ENCODE measurements around the gene MMUT.
"Not testable (repeated sequence)": the region's sequence is repeated elsewhere in the genome, so short reads cannot be mapped to it uniquely, and the experiment has no call there.

MMUT gene

DNA sequence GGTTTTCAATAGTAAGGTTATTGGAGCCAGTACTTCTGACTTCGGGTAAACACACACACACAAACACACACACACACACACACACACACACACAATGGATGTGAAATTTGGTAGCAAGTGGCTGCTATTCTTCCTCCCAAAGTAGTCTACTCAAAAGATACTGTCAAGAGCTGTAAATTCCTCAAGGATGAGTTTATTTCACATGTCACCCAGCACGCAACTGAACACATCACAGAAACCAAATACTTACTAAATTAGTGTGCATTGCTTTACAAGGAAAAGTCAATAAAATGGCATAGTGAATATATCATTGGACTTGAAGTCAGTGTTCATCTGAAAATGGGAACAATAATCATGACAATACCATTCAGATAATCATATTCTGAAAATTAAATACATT is 32.9 kb downstream of the MMUT start:
- no peak overlapping the region for H3K4me3 ChIP-seq (ENCODE audit: low read length in 2 of 2)
- no peaks in the 10 kb centered on the region for H3K4me1 ChIP-seq (ENCODE audit: control insufficient read depth, insufficient read depth, low read length)
- peaks cover 2 to 35% of the 10 kb centered on the region in 2 donors for H3K36me3 ChIP-seq (ENCODE audit: control insufficient read depth in 2 of 2, insufficient read depth in 2 of 2, low read length in 2 of 2)
- H3K9me3 ChIP-seq (ENCODE audit: control insufficient read depth in 2 of 2, low read length in 2 of 2), result no peaks in the 10 kb centered on the region
- no peak overlapping the region for H3K9ac ChIP-seq (ENCODE audit: low read length in 2 of 2)
- H3K27me3 ChIP-seq (ENCODE audit: control insufficient read depth in 1 of 2, insufficient read depth in 2 of 2, low read length in 2 of 2), result no peaks in the 10 kb centered on the region
- H3K27ac ChIP-seq (ENCODE audit: low read length), result no peak overlapping the region

DNA sequence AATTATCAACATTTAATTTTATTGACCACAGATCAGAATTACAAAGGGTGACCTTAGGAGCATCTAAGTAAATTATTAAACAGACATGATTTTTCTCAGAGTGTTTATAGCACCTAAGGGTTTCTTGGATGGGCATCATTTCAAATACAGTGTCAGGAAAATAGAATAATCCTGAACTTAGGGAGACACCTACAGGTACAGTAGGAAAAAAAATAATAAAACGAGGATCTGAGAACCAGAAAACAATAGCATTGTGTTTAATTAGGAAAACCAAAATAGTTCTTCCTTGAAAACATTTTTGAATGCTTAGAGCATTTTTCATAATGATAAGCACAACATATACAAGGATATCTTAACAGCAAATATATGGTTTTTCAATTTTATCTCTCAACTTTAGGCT is 39.2 kb downstream of the MMUT start:
- H3K36me3 ChIP-seq (ENCODE audit: control insufficient read depth in 2 of 2, insufficient read depth in 2 of 2, low read length in 2 of 2), result peaks cover 0 to 5% of the 10 kb centered on the region in 2 donors
- H3K4me1 ChIP-seq (ENCODE audit: control insufficient read depth, insufficient read depth, low read length), result no peaks in the 10 kb centered on the region
- H3K4me3 ChIP-seq (ENCODE audit: low read length in 2 of 2), result no peak overlapping the region
- H3K27me3 ChIP-seq (ENCODE audit: control insufficient read depth in 1 of 2, insufficient read depth in 2 of 2, low read length in 2 of 2), result no peaks in the 10 kb centered on the region
- H3K9me3 ChIP-seq (ENCODE audit: control insufficient read depth in 2 of 2, low read length in 2 of 2), result no peaks in the 10 kb centered on the region
- no peak overlapping the region for H3K9ac ChIP-seq (ENCODE audit: low read length in 2 of 2)
- H3K27ac ChIP-seq (ENCODE audit: low read length), result no peak overlapping the region

DNA sequence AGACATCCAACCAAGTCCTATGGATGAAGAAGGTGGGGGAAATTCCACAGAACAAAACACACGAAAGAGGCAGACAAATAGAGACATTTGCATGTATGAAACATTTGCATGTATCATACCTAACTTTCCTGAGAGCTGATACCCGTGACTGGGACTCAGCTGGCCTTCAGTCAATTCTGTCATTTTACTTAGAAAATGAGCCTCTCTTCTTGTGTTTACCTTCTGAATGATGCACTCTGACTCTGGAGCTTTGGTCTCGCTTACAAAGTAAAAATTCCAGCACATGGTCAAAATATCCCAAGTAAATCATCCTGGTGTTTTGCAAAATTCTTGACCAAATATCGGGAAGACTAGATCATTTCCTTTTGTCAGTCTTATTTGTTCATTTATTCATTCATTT is 46.9 kb downstream of the MMUT start:
- Histone ChIP-seq H3K4me3 (ENCODE audit: low read length in 2 of 2) (no peak overlapping the region), H3K4me1 (ENCODE audit: control insufficient read depth, insufficient read depth, low read length) (no peaks in the 10 kb centered on the region), H3K36me3 (ENCODE audit: control insufficient read depth in 2 of 2, insufficient read depth in 2 of 2, low read length in 2 of 2) (no peaks in the 10 kb centered on the region), H3K27me3 (ENCODE audit: control insufficient read depth in 1 of 2, insufficient read depth in 2 of 2, low read length in 2 of 2) (no peaks in the 10 kb centered on the region), H3K9me3 (ENCODE audit: control insufficient read depth in 2 of 2, low read length in 2 of 2) (no peaks in the 10 kb centered on the region), H3K9ac (ENCODE audit: low read length in 2 of 2) (no peak overlapping the region), H3K27ac (ENCODE audit: low read length) (no peak overlapping the region)

DNA sequence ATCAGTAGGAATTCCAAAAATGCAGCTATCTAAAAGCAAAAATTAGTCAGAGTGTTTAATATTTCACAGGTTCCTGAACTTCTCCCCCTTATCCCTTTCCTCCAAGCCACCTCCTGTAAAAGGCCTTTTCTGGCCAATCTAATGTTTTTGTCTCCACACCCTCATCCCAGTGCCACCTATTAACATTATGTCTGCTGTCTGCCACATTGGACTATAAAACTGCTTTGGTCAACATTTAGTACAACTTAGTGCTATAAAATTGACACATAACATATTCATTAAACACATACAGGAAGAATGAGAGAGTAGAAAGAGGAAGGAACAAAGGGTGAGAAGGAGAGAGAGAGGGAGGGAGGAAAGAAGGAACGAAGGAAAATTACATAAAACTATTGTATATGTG is 47.7 kb downstream of the MMUT start:
- Histone ChIP-seq H3K27me3 (ENCODE audit: control insufficient read depth in 1 of 2, insufficient read depth in 2 of 2, low read length in 2 of 2) (no peaks in the 10 kb centered on the region), H3K36me3 (ENCODE audit: control insufficient read depth in 2 of 2, insufficient read depth in 2 of 2, low read length in 2 of 2) (no peaks in the 10 kb centered on the region), H3K4me3 (ENCODE audit: low read length in 2 of 2) (no peak overlapping the region), H3K27ac (ENCODE audit: low read length) (no peak overlapping the region), H3K9ac (ENCODE audit: low read length in 2 of 2) (no peak overlapping the region), H3K4me1 (ENCODE audit: control insufficient read depth, insufficient read depth, low read length) (no peaks in the 10 kb centered on the region), H3K9me3 (ENCODE audit: control insufficient read depth in 2 of 2, low read length in 2 of 2) (no peaks in the 10 kb centered on the region)

DNA sequence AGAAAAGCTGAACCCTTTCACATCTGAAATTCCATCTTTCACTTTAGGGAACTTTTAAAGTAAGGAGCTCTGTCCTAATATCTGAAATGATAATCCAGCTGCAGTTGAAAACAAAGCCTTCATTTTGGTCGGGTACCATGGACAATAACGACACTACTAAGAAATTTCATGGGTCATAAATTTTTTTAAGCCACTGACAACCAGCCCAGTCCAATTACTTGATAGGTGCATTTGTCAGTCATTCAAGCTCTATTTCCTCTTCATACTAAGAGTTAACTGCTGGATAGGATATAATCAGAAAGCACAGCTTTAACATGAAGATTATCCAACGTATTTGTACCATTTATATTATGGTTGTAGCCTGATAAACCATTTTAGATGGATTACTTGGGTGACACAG is 52.5 kb downstream of the MMUT start:
- no peak overlapping the region for H3K9ac ChIP-seq (ENCODE audit: low read length in 2 of 2)
- H3K4me3 ChIP-seq (ENCODE audit: low read length in 2 of 2), result no peak overlapping the region
- no peaks in the 10 kb centered on the region for H3K27me3 ChIP-seq (ENCODE audit: control insufficient read depth in 1 of 2, insufficient read depth in 2 of 2, low read length in 2 of 2)
- no peaks in the 10 kb centered on the region for H3K9me3 ChIP-seq (ENCODE audit: control insufficient read depth in 2 of 2, low read length in 2 of 2)
- peaks cover 5% of the 10 kb centered on the region for H3K4me1 ChIP-seq (ENCODE audit: control insufficient read depth, insufficient read depth, low read length)
- H3K27ac ChIP-seq (ENCODE audit: low read length), result no peak overlapping the region
- no peaks in the 10 kb centered on the region for H3K36me3 ChIP-seq (ENCODE audit: control insufficient read depth in 2 of 2, insufficient read depth in 2 of 2, low read length in 2 of 2)

DNA sequence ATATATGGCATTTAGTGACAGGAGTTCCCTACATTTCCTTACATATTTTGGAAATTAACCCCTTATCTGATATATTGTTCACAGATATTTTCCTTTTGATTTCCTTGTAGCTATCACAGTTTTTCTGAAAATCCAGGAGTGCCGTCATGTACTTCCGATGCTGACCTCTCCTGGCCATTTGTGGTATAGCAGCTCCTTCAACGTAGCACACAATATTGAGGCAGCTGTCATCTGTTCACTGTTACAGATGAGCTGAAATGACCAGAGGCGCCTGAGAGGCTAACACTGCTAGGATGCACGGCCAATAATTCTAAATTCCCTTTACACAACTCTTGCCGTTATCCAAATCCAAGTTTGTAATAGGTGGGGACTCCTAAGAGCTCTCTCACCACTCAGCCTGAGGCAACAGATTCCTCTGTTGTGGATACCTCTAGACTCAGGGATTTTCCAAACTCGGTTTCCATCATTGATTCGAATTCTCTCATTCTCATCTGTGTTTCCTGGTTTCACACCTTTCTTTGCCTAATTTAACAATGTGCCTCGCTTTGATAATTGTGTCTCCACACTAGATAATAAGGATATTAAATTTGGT is 53.0 kb downstream of the MMUT start:
- Histone ChIP-seq H3K4me1 (ENCODE audit: control insufficient read depth, insufficient read depth, low read length) (peaks cover 5% of the 10 kb centered on the region), H3K27me3 (ENCODE audit: control insufficient read depth in 1 of 2, insufficient read depth in 2 of 2, low read length in 2 of 2) (no peaks in the 10 kb centered on the region), H3K36me3 (ENCODE audit: control insufficient read depth in 2 of 2, insufficient read depth in 2 of 2, low read length in 2 of 2) (no peaks in the 10 kb centered on the region), H3K9ac (ENCODE audit: low read length in 2 of 2) (no peak overlapping the region), H3K4me3 (ENCODE audit: low read length in 2 of 2) (no peak overlapping the region), H3K9me3 (ENCODE audit: control insufficient read depth in 2 of 2, low read length in 2 of 2) (no peaks in the 10 kb centered on the region), H3K27ac (ENCODE audit: low read length) (no peak overlapping the region)

DNA sequence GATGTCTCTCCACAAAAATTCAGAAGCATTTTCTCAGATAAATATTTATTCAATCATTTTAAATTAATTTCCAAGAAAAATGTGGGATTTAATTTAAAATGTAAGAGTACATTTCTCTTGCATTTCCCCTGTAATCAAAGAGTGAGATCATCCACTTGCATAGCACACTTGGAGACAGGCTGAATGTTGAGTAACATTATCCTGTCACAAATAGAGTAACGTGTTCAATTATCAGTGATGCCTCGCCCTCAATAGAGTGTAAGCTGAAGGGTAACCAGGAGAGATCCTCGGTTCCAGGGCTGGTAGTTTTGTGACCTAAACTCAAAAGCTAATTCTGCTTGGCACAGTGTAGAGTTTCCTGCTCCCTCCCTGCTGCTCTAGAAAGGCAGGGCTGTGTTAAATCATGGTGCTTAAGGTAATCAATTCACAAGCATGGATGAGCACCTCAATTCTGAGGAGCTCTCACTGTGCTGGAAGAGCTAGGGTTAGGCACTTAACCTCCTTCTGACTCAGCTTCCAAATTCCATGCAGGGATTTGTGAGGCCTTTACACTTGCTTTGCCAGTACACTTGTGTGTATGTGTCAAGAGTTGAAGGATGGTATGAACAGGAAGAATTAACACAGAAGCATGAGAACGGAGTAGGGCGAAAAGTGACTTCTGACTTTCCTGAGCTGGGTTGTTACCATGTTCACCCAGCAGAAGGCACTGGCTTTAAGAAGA is 56.6 kb downstream of the MMUT start:
- H3K27me3 ChIP-seq (ENCODE audit: control insufficient read depth in 1 of 2, insufficient read depth in 2 of 2, low read length in 2 of 2), result no peaks in the 10 kb centered on the region
- H3K4me3 ChIP-seq (ENCODE audit: low read length in 2 of 2), result no peak overlapping the region
- no peaks in the 10 kb centered on the region for H3K36me3 ChIP-seq (ENCODE audit: control insufficient read depth in 2 of 2, insufficient read depth in 2 of 2, low read length in 2 of 2)
- no peaks in the 10 kb centered on the region for H3K9me3 ChIP-seq (ENCODE audit: control insufficient read depth in 2 of 2, low read length in 2 of 2)
- H3K9ac ChIP-seq (ENCODE audit: low read length in 2 of 2), result no peak overlapping the region
- no peak overlapping the region for H3K27ac ChIP-seq (ENCODE audit: low read length)
- peaks cover 5% of the 10 kb centered on the region for H3K4me1 ChIP-seq (ENCODE audit: control insufficient read depth, insufficient read depth, low read length)

DNA sequence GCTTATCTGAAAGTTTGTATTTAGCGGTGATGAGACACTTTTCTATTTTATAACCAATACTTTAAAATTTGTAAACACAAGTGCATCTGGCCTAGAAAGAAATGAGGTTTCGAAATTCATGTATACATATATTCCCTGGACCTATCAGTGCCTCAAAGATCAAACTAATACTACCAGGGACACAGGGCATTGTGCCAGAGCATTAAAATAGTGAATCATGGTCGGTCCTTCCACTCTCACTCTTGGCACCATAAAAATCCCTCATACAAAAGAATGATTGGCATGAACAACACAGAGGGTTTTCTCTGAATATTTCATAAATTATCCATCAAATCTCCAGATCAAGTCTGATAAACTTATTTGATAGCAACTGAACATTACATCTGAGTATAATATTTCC is 62.0 kb downstream of the MMUT start:
- Histone ChIP-seq H3K27me3 (ENCODE audit: control insufficient read depth in 1 of 2, insufficient read depth in 2 of 2, low read length in 2 of 2) (no peaks in the 10 kb centered on the region), H3K9me3 (ENCODE audit: control insufficient read depth in 2 of 2, low read length in 2 of 2) (no peaks in the 10 kb centered on the region), H3K4me1 (ENCODE audit: control insufficient read depth, insufficient read depth, low read length) (no peaks in the 10 kb centered on the region), H3K36me3 (ENCODE audit: control insufficient read depth in 2 of 2, insufficient read depth in 2 of 2, low read length in 2 of 2) (no peaks in the 10 kb centered on the region), H3K27ac (ENCODE audit: low read length) (no peak overlapping the region), H3K9ac (ENCODE audit: low read length in 2 of 2) (no peak overlapping the region), H3K4me3 (ENCODE audit: low read length in 2 of 2) (no peak overlapping the region)

- not testable (repeated sequence) for H3K27ac ChIP-seq (ENCODE audit: low read length); H3K4me1 ChIP-seq (ENCODE audit: control insufficient read depth, insufficient read depth, low read length); H3K27me3 ChIP-seq (ENCODE audit: control insufficient read depth in 1 of 2, insufficient read depth in 2 of 2, low read length in 2 of 2); H3K4me3 ChIP-seq (ENCODE audit: low read length in 2 of 2); H3K9ac ChIP-seq (ENCODE audit: low read length in 2 of 2); H3K9me3 ChIP-seq (ENCODE audit: control insufficient read depth in 2 of 2, low read length in 2 of 2); H3K36me3 ChIP-seq (ENCODE audit: control insufficient read depth in 2 of 2, insufficient read depth in 2 of 2, low read length in 2 of 2)
Measured at GRCh38 chr6:49386667-49387508, 76.2 kb downstream of the MMUT start.

GRCh38 chr6:49384904-49385303 is 78.1 kb downstream of the MMUT start:
- no peaks in the 10 kb centered on the region for H3K27me3 ChIP-seq (ENCODE audit: control insufficient read depth in 1 of 2, insufficient read depth in 2 of 2, low read length in 2 of 2)
- no peak overlapping the region for H3K9ac ChIP-seq (ENCODE audit: low read length in 2 of 2)
- H3K9me3 ChIP-seq (ENCODE audit: control insufficient read depth in 2 of 2, low read length in 2 of 2), result no peaks in the 10 kb centered on the region
- no peak overlapping the region for H3K27ac ChIP-seq (ENCODE audit: low read length)
- H3K4me3 ChIP-seq (ENCODE audit: low read length in 2 of 2), result no peak overlapping the region
- H3K36me3 ChIP-seq (ENCODE audit: control insufficient read depth in 2 of 2, insufficient read depth in 2 of 2, low read length in 2 of 2), result no peaks in the 10 kb centered on the region
- no peaks in the 10 kb centered on the region for H3K4me1 ChIP-seq (ENCODE audit: control insufficient read depth, insufficient read depth, low read length)
